SJCRH30 (cell line): ENCODE measurements around the gene CNTD1. TPM values are rescaled to one million over a fixed set of nuclear protein-coding genes. Genes with fewer than 3 reads are reported as not detected.
"Not testable (repeated sequence)": the region's sequence is repeated elsewhere in the genome, so short reads cannot be mapped to it uniquely, and the experiment has no call there.

ENCODE experiments used
- DNase-seq, 2 experiments: peaks; one replicate each; pipeline ENCODE4 v3.0.0-alpha.2; 2015 to 2020
- H3K27ac ChIP-seq: fragments of 250-450 bp; sonication (Bioruptor Pico); 2 replicates; pipeline ENCODE4 v1.5.1; 2020; ENCODE audit warnings: mild to moderate bottlenecking, moderate library complexity
- H3K27me3 ChIP-seq: fragments of 250-450 bp; sonication (Bioruptor Pico); 2 replicates; pipeline ENCODE4 v1.5.1; 2020; ENCODE audit warnings: mild to moderate bottlenecking, moderate library complexity
- H3K36me3 ChIP-seq: fragments of 250-450 bp; sonication (Bioruptor Pico); 2 replicates; pipeline ENCODE4 v1.5.1; 2020; ENCODE audit warnings: mild to moderate bottlenecking, moderate library complexity
- H3K4me1 ChIP-seq: fragments of 250-450 bp; sonication (Bioruptor Pico); 2 replicates; pipeline ENCODE4 v1.5.1; 2020; ENCODE audit warnings: mild to moderate bottlenecking, moderate library complexity
- H3K4me3 ChIP-seq: fragments of 250-450 bp; sonication (Bioruptor Pico); 2 replicates; pipeline ENCODE4 v1.5.1; 2020; ENCODE audit warnings: mild to moderate bottlenecking, moderate library complexity
- H3K9me3 ChIP-seq: fragments of 250-450 bp; sonication (Bioruptor Pico); replicated peaks from 2 replicates; pipeline ENCODE4 v1.5.1; 2020; ENCODE audit warnings: mild to moderate bottlenecking, moderate library complexity
- total RNA-seq: library from RNA; depleted of rRNA; stranded (reverse); fragments of >200 nt; shearing (Covaris generic); gene quantifications from 2 replicates; pipeline ENCODE4 v1.2.3, GENCODE V29; 2014; rRNA removed

CNTD1 gene
- total RNA-seq, result 0.10 TPM in 2 replicates

DNA sequence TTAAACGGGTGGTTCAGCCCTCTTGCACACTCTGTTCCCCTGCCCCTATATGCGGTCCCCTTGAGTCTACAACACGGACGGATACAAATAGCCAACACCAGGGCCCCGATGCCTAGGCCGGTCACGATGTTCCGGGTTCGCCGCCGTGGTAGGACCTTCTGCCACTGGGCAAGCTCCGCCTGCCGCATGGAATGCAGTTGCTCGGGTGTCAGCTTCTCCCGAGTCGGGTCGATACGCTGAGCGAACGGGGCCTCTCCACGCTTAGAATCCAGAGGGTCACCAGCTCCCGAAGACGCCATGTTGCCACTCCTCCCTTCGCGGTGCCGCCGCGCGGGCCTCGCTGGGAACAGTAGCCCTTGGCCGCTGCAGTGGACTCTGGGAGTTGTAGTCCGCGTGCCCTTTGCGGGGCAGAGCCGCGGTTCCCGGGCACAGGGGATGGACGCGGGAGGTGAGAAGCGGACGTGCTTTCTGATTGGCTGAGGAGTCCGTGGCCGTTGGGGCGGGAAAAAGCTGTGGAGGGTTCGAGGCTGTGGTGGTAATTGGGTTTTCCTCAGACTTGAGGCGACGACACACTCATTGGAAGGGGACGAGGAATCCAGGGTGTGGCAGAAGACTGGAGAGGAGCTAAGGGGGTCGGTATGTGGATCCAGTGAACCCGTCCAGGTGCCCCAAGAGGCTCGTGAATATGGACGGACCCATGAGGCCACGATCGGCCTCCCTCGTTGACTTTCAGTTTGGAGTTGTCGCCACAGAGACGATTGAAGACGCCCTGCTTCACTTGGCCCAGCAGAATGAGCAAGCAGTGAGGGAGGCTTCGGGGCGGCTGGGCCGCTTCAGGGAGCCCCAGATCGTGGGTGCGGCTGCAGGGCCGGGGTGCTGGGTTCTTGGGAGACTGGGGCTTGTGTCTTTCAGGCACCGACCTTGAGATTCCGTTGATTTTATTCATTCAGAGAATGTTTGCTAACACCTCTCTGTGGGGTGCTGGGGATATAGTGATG lies at the start of gene CNTD1, which contains the start of gene COA3:
Gene CNTD1, plus strand, starts transcription at position 479 of the 998 bp plus-strand sequence. Its CDS starts 207 bp downstream, at position 686.
Gene COA3, minus strand, starts transcription at position 322 of the 998 bp plus-strand sequence. Its CDS starts 23 bp downstream, at position 299.
- peak; percentile 94 to 95 for DNase-seq
- Histone ChIP-seq H3K9me3 (no peaks in the 10 kb centered on the region), H3K4me3 (peak within 1 kb of the TSS; percentile 97), H3K4me1 (peaks cover 11% of the 10 kb centered on the region; the same call in 1 of the 2 replicates), H3K36me3 (no peaks in the 10 kb centered on the region), H3K27me3 (no peaks in the 10 kb centered on the region), H3K27ac (peak within 1 kb of the TSS; percentile 57)

GRCh38 chr17:42748908-42749798 lies 49.5 kb upstream of the CNTD1 start:
- Histone ChIP-seq H3K4me3 (no peak overlapping the region), H3K4me1 (no peaks in the 10 kb centered on the region; the same call in 1 of the 2 replicates), H3K27ac (no peak overlapping the region), H3K36me3 (no peaks in the 10 kb centered on the region), H3K27me3 (no peaks in the 10 kb centered on the region), H3K9me3 (no peaks in the 10 kb centered on the region)
- no peak for DNase-seq

DNA sequence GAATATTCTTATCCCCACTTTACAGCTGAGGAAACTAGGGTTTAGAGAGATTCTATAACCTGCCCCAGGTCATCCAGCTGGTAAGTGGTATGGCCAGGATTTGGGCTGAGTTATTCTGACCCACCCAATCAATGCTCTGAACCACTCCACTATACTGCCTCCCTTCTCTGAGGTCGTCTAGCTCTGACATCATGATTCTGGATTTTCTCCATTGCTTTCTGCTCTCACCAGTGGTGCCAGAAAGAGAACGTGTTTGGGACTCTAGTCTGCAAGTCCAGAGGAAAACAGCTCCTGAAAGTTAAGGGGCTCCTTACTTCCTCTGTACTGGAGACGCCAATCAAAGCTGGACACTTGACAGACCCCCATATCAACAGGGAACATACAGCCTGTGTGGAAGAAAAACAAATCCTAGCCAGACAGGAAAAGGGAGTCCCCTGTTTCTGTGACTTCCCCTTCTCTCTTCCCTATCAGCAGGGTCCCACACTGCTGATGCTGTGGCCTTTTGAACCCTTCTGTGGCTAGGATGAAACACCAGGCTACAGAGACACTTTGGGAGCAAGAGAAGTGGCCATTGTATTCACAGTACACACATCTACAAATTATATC lies 47.8 kb upstream of the CNTD1 start:
- DNase-seq, result no peak
- Histone ChIP-seq H3K36me3 (no peaks in the 10 kb centered on the region), H3K4me3 (no peak overlapping the region), H3K27me3 (no peaks in the 10 kb centered on the region), H3K4me1 (no peaks in the 10 kb centered on the region; the same call in 1 of the 2 replicates), H3K27ac (no peak overlapping the region), H3K9me3 (no peaks in the 10 kb centered on the region)

GRCh38 chr17:42751628-42752027 lies 47.0 kb upstream of the CNTD1 start:
- Histone ChIP-seq H3K27me3 (no peaks in the 10 kb centered on the region), H3K4me1 (no peaks in the 10 kb centered on the region; the same call in 1 of the 2 replicates), H3K9me3 (no peaks in the 10 kb centered on the region), H3K27ac (no peak overlapping the region), H3K36me3 (no peaks in the 10 kb centered on the region), H3K4me3 (no peak overlapping the region)
- no peak for DNase-seq

DNA sequence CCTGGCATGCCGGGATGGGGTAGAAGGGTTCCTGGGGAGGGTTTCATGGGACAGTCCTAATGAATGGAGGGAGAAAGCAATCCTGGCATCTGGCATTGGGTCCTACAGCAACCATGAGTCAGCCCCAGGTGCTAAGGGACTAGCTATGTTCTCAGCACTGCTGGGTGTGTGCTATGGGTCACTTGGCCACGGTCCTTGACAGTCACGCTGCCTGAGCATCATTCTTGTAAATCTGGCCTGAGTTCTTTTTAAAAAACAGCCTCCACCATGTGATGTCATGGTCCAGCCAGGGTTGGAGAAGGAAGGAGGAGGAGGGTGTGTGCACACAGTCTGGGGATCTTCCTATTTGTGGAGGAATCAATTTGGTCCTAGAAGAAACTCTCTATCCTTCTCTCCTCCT lies 43.9 kb upstream of the CNTD1 start:
- no peaks in the 10 kb centered on the region for H3K27me3 ChIP-seq
- no peak overlapping the region for H3K27ac ChIP-seq
- DNase-seq, result no peak
- peaks cover 4% of the 10 kb centered on the region; the same call in 1 of the 2 replicates for H3K4me1 ChIP-seq
- H3K36me3 ChIP-seq, result no peaks in the 10 kb centered on the region
- no peaks in the 10 kb centered on the region for H3K9me3 ChIP-seq
- H3K4me3 ChIP-seq, result no peak overlapping the region

GRCh38 chr17:42759982-42760651 lies 38.5 kb upstream of the CNTD1 start:
- Histone ChIP-seq H3K4me1 (peaks cover 18% of the 10 kb centered on the region), H3K27ac (peak overlapping the region; percentile 26), H3K4me3 (no peak overlapping the region), H3K27me3 (no peaks in the 10 kb centered on the region), H3K36me3 (no peaks in the 10 kb centered on the region), H3K9me3 (no peaks in the 10 kb centered on the region)
- DNase-seq, result peak; percentile 61 to 65

DNA sequence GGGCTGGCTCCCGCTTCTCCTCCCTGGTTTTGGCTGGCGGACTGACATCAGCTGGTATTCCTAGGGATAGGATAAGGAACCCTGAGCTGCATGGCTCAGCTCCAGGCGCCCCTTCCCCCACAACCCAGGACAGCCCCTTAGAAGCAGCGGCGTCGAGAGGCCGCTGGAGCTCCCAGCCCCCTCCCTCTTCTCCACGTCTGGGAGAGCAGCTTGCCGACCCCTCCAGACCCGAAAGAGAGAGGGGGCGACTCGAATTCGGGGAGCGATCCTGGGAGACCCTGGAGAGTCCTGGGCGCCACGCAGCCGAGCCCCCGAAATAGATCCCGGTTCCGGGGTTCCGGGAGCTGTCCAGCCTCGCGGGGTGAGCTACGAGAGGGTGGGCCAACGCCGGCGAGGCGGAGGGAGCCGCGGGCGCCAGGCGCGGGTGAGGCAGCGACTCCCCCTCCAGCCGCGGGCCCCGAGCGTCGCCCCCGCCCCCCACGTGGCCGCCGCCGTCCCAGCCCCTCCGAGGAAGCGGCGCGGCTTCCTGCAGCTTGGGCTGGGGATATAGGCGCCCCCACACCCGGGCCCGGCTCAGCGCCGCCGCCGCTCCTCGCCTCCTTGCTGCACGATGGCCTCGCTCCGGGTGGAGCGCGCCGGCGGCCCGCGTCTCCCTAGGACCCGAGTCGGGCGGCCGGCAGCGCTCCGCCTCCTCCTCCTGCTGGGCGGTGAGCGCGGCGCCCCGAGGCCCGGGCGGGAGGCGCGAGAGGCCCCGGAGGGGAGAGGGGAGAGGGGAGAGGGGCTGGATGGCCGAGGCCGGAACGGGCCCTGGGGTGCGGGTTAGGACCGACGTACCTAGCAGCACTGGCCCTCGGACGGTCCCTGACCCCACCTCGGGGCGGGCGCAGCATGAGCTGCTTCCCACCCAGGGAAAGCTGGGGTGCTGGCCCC lies 37.7 kb upstream of the CNTD1 start, which contains the start of gene RAMP2:
Gene RAMP2, plus strand, starts transcription at position 576 of the 930 bp plus-strand sequence. Its CDS starts 35 bp downstream, at position 611.
- peak within 1 kb of the TSS; percentile 26 for H3K27ac ChIP-seq
- no peaks in the 10 kb centered on the region for H3K9me3 ChIP-seq
- DNase-seq, result no peak
- no peak within 1 kb of the TSS for H3K4me3 ChIP-seq
- H3K36me3 ChIP-seq, result no peaks in the 10 kb centered on the region
- peaks cover 18% of the 10 kb centered on the region for H3K4me1 ChIP-seq
- no peaks in the 10 kb centered on the region for H3K27me3 ChIP-seq

DNA sequence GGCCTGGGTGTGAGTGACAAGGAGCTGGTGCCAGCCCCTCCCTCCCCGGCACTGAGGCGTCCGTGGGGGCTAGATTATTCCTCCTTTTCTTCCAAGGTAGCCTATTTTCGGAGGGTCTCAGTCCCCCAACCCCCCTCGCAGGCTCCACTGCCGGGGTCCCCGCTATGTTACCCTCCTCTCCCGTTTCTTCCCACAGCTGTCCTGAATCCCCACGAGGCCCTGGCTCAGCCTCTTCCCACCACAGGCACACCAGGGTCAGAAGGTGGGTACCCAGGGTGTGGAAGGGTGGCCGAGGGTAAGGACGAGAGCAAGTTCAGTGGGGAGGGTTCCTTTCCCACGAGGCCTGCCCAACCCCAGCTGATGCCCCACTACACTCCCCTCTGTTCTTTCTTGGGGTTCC lies 37.0 kb upstream of the CNTD1 start:
- no peaks in the 10 kb centered on the region for H3K36me3 ChIP-seq
- no peak overlapping the region for H3K4me3 ChIP-seq
- DNase-seq, result no peak
- no peaks in the 10 kb centered on the region for H3K9me3 ChIP-seq
- no peak overlapping the region for H3K27ac ChIP-seq
- peaks cover 18% of the 10 kb centered on the region for H3K4me1 ChIP-seq
- H3K27me3 ChIP-seq, result no peaks in the 10 kb centered on the region

GRCh38 chr17:42766124-42766523 lies 32.5 kb upstream of the CNTD1 start:
- no peak overlapping the region for H3K4me3 ChIP-seq
- no peak overlapping the region for H3K27ac ChIP-seq
- H3K36me3 ChIP-seq, result no peaks in the 10 kb centered on the region
- H3K4me1 ChIP-seq, result peaks cover 7% of the 10 kb centered on the region
- no peaks in the 10 kb centered on the region for H3K27me3 ChIP-seq
- no peak for DNase-seq
- no peaks in the 10 kb centered on the region for H3K9me3 ChIP-seq

GRCh38 chr17:42767512-42767911 lies 31.1 kb upstream of the CNTD1 start:
- H3K4me3 ChIP-seq, result no peak overlapping the region
- DNase-seq, result no peak
- H3K27me3 ChIP-seq, result no peaks in the 10 kb centered on the region
- H3K9me3 ChIP-seq, result no peaks in the 10 kb centered on the region
- H3K36me3 ChIP-seq, result no peaks in the 10 kb centered on the region
- H3K4me1 ChIP-seq, result peaks cover 7% of the 10 kb centered on the region
- no peak overlapping the region for H3K27ac ChIP-seq

- H3K27ac ChIP-seq, H3K36me3 ChIP-seq, H3K9me3 ChIP-seq, H3K27me3 ChIP-seq, DNase-seq, H3K4me3 ChIP-seq, H3K4me1 ChIP-seq: not testable (repeated sequence)
These were observed 30.7 kb upstream of the CNTD1 start for GRCh38 chr17:42768006-42768405.

GRCh38 chr17:42769964-42770363 lies 28.7 kb upstream of the CNTD1 start:
- H3K4me3 ChIP-seq, DNase-seq, H3K4me1 ChIP-seq, H3K36me3 ChIP-seq, H3K27ac ChIP-seq, H3K27me3 ChIP-seq, H3K9me3 ChIP-seq: not testable (repeated sequence)

GRCh38 chr17:42772945-42773289 lies 25.7 kb upstream of the CNTD1 start:
- peak overlapping the region; percentile 74 for H3K4me3 ChIP-seq
- no peaks in the 10 kb centered on the region for H3K27me3 ChIP-seq
- no peak for DNase-seq
- H3K9me3 ChIP-seq, result no peaks in the 10 kb centered on the region
- H3K27ac ChIP-seq, result peak overlapping the region; percentile 71
- H3K4me1 ChIP-seq, result peaks cover 9% of the 10 kb centered on the region; the same call in 1 of the 2 replicates
- H3K36me3 ChIP-seq, result peaks cover 8% of the 10 kb centered on the region; the same call in 1 of the 2 replicates
